Thyroid gland (tissue), 4 donors: ENCODE data around the gene MXD4.
A peak's percentile ranks its signal among the peaks of the same experiment; 100 is the strongest.

Experiments
- CTCF ChIP-seq, 6 experiments: fragments of 200-600 bp in 3 of 6; fragments of 450-650 bp in 3 of 6; sonication (generic) in 3 of 6; IDR thresholded peaks; one replicate each; pipeline ENCODE4 v1.5.1; 2016 to 2019; ENCODE audit warnings: antibody characterized with exemption in 6 of 6, mild to moderate bottlenecking in 2 of 6, inconsistent platforms in 1 of 6, moderate library complexity in 1 of 6
- POLR2A ChIP-seq, 2 donors: fragments of 450-650 bp; IDR thresholded peaks; one replicate each; pipeline ENCODE4 v1.6.1; 2017; ENCODE audit warnings: antibody characterized with exemption in 2 of 2, mild to moderate bottlenecking in 2 of 2, moderate library complexity in 1 of 2

GRCh38 chr4:2266181-2266580 is 4.3 kb upstream of the MXD4 start:
- no peak for TF ChIP-seq CTCF (IDR thresholded peaks at IDR 0.05)
- peak in 1 of 2 donors; percentile 24 for TF ChIP-seq POLR2A (IDR thresholded peaks at IDR 0.05)
